Activated T-cell treated with anti-CD3 and anti-CD28 coated beads for 1 hour (primary cell): Measurements from ENCODE around the gene TARS1.

Experiments used
- DNase-seq: peaks from one replicate; pipeline ENCODE4 v3.0.0-alpha.2; 2020; ENCODE audit warnings: low read depth

TARS1 gene

GRCh38 chr5:33440482-33441240, at the start of gene TARS1:
Gene TARS1 (plus strand): TSS chr5:33440965. CDS start chr5:33441087, 122 bp downstream.
- peak; percentile 86 for DNase-seq

DNA sequence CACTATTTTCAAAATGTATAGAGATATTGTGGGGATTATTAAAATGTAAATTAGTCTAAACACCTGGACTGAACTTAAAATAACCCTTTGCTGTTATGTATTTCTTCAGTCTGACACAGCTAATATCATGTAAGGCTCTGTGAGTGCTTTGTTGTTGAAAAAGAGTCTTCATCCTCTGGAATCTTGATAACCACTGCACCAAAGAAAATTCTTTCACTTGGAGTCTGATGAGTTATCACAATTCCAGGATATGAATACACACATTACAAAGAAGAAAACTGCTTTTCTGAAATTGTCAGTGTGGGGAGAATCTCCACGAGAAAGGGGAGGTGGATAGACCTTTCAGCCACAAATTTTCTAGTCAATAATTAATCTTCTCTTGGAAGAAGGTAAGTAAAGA, 42.3 kb upstream of the TARS1 start:
- DNase-seq = no peak

GRCh38 chr5:33400675-33401074, 40.1 kb upstream of the TARS1 start:
- no peak for DNase-seq

- no peak for DNase-seq
These were observed 39.0 kb upstream of the TARS1 start for GRCh38 chr5:33401482-33402390.

DNA sequence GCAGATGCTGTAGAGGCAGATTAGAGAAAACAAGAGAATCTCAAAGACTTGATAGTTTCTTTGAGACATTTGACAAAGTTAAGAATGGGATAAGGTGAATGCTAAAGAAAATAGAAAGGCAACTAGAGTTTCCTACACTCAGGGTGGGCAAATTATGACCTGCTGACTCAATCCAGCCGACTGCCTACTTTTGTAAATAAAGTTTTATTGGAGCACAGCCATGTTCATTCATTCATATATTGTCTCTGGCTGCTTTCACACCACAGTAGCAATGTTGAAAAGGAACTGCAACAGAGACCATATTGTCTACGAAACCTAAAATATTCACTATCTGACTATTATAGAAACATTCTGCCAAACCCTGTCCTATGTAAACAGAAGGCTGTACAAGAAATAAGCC, 37.6 kb upstream of the TARS1 start:
- no peak for DNase-seq

DNA sequence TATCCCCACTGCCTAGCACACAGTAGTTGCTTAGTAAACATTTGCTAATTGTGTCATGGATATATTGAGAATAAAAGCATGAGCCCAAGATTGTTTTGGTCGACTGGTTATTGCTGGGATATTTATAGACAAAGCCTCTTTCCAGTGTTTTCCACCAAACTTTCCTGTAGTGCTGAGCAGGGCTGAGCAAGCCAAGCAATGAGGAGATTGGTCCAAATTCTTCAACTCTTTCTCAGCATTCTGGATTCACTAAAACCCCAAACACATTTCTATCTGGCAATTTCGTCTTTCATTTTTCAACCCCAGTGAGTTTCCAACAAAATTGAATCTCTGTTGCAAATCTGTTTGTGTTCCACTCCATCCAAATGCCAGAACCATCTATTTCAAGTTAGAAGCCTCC, 31.9 kb upstream of the TARS1 start:
- no peak for DNase-seq

- no peak for DNase-seq
These were observed 31.2 kb upstream of the TARS1 start for GRCh38 chr5:33409435-33410170.

DNA sequence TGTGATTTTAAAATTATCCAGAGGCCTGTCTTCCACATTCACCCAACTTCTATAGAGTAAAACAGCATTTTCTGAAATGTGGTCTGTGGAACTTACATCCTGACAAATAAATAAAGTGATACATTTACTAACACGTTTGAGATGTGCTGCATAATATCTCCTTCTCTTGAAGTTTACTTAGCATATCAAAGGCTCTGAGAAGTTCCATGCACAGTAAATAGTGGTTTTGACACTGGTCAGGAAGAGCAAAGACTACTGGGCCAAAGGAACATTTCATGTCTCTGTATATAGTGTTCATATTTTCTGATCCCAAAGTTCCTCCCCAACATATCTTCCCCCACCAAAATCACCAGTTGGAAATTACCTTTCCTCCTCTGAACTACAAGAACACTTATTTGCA, 30.5 kb upstream of the TARS1 start:
- DNase-seq = no peak

- DNase-seq = no peak
These were observed 29.3 kb upstream of the TARS1 start for GRCh38 chr5:33411498-33411897.

GRCh38 chr5:33415811-33416354, 24.9 kb upstream of the TARS1 start:
- DNase-seq = no peak

DNA sequence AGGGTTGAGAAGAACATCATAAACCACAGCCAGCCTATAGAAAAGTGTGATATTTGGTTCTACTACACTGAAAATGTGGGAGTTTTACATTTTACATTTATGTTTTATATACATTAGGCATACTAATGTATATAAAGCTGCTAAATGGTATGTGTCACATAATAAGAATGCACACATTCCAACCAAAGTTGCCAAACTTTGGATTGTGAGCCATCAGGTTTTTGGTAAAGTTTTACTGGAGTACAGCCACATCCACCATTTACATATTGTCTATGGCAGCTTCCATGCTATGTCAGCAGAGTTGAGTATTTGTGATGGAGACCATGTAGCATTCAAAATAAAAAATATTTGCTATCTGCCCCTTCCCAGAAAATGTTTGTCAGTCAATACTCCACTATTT, 23.1 kb upstream of the TARS1 start:
- DNase-seq = no peak

- DNase-seq = no peak
These were observed 19.8 kb upstream of the TARS1 start for GRCh38 chr5:33420946-33421345.

DNA sequence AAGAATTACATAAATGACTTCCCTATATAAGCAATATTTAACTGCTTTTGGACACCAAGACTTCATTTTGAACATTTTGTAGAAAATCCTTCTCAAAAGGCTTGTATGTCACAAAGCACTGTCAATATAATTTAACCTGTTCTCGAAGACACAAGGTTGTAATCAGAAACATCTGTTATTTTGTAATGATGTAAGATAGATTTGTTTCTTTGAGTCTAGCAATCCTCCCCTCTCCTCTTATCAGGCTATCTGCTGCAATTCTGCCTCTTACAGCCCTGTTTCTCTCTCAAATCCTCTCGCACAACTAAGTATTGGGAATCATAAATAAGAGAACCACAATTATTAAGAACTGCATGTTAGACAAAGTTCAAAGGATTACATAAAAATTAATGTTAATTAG, 18.6 kb upstream of the TARS1 start:
- no peak for DNase-seq

- DNase-seq = no peak
These were observed 17.6 kb upstream of the TARS1 start for GRCh38 chr5:33423018-33423630.

DNA sequence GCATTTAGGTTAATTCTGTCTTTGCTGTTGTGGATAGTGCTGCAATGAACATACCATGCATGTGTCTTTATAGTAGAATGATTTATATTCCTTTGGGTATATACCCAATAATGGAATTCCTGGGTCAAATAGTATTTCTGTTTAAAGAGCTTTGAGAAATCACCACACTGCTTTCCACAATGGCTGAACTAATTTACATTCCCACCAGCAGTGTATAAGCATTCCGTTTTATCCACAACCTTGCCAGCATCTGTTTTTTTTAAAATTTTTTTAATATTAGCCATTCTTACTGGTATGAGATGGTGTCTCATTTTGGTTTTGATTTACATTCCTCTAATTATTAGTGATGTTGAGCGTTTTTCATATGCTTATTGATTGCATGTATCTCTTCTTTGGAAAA, 15.5 kb upstream of the TARS1 start:
- no peak for DNase-seq

- DNase-seq = no peak
These were observed 9.8 kb upstream of the TARS1 start for GRCh38 chr5:33430983-33431382.

DNA sequence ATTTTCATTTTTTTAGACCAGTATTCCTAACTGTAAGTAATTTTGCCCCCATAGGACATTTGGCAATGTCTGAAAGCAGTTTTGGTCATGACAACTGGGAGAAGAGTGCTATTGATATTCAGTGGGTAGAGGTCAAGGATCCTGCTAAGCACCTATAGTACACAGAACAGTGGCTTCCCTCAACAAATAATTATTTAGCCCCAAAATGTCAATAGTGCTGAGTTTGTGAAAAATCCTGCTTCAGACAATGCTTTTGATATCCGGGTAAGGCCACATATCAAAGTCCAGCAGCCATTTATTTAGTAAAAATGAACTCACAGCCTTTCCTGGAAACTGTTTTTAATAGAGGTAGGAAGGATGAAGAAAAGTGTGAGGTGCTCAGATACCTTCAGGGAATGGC, 8.1 kb upstream of the TARS1 start:
- DNase-seq = no peak

DNA sequence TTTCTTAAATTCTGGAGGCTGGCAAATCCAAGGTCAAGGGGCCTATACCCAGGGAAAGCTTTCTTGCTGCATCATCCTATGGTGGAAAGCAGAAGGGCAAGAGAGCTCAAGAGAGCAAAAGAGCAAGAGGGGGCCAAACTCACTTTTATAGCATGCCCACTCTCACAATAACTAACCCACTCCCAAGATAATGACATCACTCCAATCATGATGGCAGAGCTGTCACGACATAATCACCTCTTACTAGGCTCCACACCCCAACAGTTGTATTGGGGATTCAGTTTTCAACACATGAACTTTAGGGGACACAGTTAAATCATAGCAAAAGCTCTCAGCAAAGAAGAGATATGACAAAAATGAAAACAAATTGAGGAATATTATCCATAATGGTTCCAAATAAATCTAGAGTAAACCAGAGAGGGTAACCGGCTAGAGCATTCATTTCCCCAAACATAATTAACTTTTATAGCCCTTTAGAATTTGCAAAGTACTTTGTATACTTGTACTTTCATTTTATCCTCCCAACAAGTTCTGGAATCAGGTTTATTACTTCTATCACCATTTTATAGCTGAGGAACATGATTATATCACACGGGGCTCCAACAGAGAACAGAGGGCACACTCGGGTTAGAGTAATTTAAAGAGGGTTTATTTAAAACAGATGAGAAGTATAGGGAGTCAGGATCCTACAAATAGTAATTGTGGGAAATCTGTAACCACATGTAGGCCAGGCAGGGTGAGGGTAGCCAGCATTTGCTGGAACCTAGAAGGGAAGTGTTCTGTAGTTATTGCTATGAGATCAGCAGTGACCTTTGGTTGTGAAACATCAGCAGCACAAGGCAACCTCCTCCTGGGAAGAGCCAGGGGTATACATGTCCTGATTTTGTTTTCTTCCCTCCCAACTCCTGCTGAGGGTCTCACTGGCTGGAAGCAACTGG, 7.2 kb upstream of the TARS1 start:
- DNase-seq = no peak

GRCh38 chr5:33435893-33436490, 4.8 kb upstream of the TARS1 start:
- DNase-seq = peak; percentile 53

- no peak for DNase-seq
These were observed 1.8 kb upstream of the TARS1 start for GRCh38 chr5:33438996-33439395.
